HEK293 (cell line): ENCODE measurements around the gene KRT80.

Experiments used
- ZBTB7A ChIP-seq: fragments of 450-650 bp; formaldehyde crosslinking; IDR thresholded peaks from 2 replicates; pipeline ENCODE4 v1.5.1; 2016; ENCODE audit warnings: low read depth, missing biosample characterization, missing genetic modification characterization
- ZFHX2 ChIP-seq: fragments of 450-650 bp; formaldehyde crosslinking; conservative IDR thresholded peaks from 2 replicates; pipeline ENCODE4 v1.5.1; 2016; ENCODE audit warnings: missing biosample characterization, missing genetic modification characterization
- ZNF121 ChIP-seq: fragments of 450-650 bp; formaldehyde crosslinking; IDR thresholded peaks from 2 replicates; pipeline ENCODE4 v1.5.1; 2016; ENCODE audit warnings: missing biosample characterization, missing genetic modification characterization
- ZNF138 ChIP-seq: fragments of 450-650 bp; formaldehyde crosslinking; IDR thresholded peaks from 2 replicates; pipeline ENCODE4 v1.5.1; 2016; ENCODE audit warnings: missing biosample characterization, missing genetic modification characterization, borderline replicate concordance
- ZNF140 ChIP-seq: fragments of 450-650 bp; formaldehyde crosslinking; IDR thresholded peaks from 2 replicates; pipeline ENCODE4 v1.5.1; 2016; ENCODE audit warnings: missing biosample characterization, missing genetic modification characterization
- ZNF707 ChIP-seq: fragments of 450-650 bp; formaldehyde crosslinking; IDR thresholded peaks from 2 replicates; pipeline ENCODE4 v1.5.1; 2016; ENCODE audit warnings: missing biosample characterization, missing genetic modification characterization
- TF ChIP-seq, protein P1 (sequence below): fragments of 450-650 bp; formaldehyde crosslinking; IDR thresholded peaks from 2 replicates; pipeline ENCODE4 v1.5.1; 2017; ENCODE audit warnings: missing biosample characterization, mild to moderate bottlenecking, missing genetic modification characterization, moderate library complexity
- TF ChIP-seq, protein P2 (sequence below): fragments of 450-650 bp; formaldehyde crosslinking; IDR thresholded peaks from 2 replicates; pipeline ENCODE4 v1.5.1; 2016; ENCODE audit warnings: missing biosample characterization, missing genetic modification characterization
- TF ChIP-seq, protein P3 (sequence below): fragments of 450-650 bp; formaldehyde crosslinking; IDR thresholded peaks from 2 replicates; pipeline ENCODE4 v1.5.1; 2016; ENCODE audit warnings: missing biosample characterization, missing genetic modification characterization
- TF ChIP-seq, protein P4 (sequence below): IDR thresholded peaks from 2 replicates; pipeline ENCODE4 v1.6.1; 2011; ENCODE audit warnings: mild to moderate bottlenecking, low read depth, low read length, borderline replicate concordance
- TF ChIP-seq, protein P5 (sequence below): fragments of 450-650 bp; formaldehyde crosslinking; IDR thresholded peaks from 2 replicates; pipeline ENCODE4 v1.5.1; 2016; ENCODE audit warnings: missing biosample characterization, missing genetic modification characterization, borderline replicate concordance
- TF ChIP-seq, protein P6 (sequence below): fragments of 450-650 bp; formaldehyde crosslinking; IDR thresholded peaks from 2 replicates; pipeline ENCODE4 v1.5.1; 2016; ENCODE audit warnings: missing biosample characterization, missing genetic modification characterization

DNA sequence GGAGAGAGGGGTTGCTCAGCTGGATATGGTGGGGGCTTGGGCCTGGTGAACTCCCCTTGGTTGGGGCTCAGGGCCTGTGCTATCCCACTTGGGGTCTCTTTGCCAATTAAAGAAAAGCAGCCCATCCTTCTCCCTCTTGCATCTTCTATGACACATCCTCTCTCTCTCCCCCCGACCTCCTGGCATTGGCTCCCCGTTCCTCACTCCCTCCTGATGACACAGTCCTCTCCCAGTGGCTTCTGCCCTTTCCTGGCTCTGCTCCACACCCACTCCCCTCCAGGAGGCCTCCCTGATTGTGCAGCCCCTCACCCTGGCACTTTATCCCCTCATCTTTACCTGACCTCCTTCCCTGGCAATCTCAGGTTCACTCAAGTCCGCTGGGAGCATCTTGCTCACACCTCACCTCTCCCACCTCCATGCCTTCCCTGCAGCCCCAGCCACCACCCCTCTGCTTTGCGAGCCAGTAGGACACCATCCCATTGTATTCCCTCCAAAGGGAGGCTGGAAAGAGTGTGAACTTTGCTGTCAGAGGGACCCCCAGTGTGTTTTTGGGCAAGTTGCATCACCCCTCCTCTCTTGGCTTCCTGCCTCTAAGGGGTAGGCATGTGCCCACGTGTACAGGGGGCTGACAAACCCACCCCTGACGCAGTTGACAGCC, 10.7 kb downstream of the KRT80 start:
- TF ChIP-seq, protein P1, sequence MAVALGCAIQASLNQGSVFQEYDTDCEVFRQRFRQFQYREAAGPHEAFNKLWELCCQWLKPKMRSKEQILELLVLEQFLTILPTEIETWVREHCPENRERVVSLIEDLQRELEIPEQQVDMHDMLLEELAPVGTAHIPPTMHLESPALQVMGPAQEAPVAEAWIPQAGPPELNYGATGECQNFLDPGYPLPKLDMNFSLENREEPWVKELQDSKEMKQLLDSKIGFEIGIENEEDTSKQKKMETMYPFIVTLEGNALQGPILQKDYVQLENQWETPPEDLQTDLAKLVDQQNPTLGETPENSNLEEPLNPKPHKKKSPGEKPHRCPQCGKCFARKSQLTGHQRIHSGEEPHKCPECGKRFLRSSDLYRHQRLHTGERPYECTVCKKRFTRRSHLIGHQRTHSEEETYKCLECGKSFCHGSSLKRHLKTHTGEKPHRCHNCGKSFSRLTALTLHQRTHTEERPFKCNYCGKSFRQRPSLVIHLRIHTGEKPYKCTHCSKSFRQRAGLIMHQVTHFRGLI: no peak
- TF ChIP-seq ZNF140 (tag by site-specific recombination) (no peak), ZNF707 (no peak), ZFHX2 (tag by site-specific recombination) (0 out of 2 replicates have a peak, but pooled peaks have one; percentile 23), ZNF138 (no peak), ZNF121 (no peak), ZBTB7A (tag by site-specific recombination) (no peak)
- TF ChIP-seq, protein P2, sequence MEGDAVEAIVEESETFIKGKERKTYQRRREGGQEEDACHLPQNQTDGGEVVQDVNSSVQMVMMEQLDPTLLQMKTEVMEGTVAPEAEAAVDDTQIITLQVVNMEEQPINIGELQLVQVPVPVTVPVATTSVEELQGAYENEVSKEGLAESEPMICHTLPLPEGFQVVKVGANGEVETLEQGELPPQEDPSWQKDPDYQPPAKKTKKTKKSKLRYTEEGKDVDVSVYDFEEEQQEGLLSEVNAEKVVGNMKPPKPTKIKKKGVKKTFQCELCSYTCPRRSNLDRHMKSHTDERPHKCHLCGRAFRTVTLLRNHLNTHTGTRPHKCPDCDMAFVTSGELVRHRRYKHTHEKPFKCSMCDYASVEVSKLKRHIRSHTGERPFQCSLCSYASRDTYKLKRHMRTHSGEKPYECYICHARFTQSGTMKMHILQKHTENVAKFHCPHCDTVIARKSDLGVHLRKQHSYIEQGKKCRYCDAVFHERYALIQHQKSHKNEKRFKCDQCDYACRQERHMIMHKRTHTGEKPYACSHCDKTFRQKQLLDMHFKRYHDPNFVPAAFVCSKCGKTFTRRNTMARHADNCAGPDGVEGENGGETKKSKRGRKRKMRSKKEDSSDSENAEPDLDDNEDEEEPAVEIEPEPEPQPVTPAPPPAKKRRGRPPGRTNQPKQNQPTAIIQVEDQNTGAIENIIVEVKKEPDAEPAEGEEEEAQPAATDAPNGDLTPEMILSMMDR (tag by site-specific recombination): no peak
- TF ChIP-seq, protein P3, sequence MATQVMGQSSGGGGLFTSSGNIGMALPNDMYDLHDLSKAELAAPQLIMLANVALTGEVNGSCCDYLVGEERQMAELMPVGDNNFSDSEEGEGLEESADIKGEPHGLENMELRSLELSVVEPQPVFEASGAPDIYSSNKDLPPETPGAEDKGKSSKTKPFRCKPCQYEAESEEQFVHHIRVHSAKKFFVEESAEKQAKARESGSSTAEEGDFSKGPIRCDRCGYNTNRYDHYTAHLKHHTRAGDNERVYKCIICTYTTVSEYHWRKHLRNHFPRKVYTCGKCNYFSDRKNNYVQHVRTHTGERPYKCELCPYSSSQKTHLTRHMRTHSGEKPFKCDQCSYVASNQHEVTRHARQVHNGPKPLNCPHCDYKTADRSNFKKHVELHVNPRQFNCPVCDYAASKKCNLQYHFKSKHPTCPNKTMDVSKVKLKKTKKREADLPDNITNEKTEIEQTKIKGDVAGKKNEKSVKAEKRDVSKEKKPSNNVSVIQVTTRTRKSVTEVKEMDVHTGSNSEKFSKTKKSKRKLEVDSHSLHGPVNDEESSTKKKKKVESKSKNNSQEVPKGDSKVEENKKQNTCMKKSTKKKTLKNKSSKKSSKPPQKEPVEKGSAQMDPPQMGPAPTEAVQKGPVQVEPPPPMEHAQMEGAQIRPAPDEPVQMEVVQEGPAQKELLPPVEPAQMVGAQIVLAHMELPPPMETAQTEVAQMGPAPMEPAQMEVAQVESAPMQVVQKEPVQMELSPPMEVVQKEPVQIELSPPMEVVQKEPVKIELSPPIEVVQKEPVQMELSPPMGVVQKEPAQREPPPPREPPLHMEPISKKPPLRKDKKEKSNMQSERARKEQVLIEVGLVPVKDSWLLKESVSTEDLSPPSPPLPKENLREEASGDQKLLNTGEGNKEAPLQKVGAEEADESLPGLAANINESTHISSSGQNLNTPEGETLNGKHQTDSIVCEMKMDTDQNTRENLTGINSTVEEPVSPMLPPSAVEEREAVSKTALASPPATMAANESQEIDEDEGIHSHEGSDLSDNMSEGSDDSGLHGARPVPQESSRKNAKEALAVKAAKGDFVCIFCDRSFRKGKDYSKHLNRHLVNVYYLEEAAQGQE: no peak
- TF ChIP-seq, protein P4, sequence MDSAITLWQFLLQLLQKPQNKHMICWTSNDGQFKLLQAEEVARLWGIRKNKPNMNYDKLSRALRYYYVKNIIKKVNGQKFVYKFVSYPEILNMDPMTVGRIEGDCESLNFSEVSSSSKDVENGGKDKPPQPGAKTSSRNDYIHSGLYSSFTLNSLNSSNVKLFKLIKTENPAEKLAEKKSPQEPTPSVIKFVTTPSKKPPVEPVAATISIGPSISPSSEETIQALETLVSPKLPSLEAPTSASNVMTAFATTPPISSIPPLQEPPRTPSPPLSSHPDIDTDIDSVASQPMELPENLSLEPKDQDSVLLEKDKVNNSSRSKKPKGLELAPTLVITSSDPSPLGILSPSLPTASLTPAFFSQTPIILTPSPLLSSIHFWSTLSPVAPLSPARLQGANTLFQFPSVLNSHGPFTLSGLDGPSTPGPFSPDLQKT: no peak
- TF ChIP-seq, protein P5, sequence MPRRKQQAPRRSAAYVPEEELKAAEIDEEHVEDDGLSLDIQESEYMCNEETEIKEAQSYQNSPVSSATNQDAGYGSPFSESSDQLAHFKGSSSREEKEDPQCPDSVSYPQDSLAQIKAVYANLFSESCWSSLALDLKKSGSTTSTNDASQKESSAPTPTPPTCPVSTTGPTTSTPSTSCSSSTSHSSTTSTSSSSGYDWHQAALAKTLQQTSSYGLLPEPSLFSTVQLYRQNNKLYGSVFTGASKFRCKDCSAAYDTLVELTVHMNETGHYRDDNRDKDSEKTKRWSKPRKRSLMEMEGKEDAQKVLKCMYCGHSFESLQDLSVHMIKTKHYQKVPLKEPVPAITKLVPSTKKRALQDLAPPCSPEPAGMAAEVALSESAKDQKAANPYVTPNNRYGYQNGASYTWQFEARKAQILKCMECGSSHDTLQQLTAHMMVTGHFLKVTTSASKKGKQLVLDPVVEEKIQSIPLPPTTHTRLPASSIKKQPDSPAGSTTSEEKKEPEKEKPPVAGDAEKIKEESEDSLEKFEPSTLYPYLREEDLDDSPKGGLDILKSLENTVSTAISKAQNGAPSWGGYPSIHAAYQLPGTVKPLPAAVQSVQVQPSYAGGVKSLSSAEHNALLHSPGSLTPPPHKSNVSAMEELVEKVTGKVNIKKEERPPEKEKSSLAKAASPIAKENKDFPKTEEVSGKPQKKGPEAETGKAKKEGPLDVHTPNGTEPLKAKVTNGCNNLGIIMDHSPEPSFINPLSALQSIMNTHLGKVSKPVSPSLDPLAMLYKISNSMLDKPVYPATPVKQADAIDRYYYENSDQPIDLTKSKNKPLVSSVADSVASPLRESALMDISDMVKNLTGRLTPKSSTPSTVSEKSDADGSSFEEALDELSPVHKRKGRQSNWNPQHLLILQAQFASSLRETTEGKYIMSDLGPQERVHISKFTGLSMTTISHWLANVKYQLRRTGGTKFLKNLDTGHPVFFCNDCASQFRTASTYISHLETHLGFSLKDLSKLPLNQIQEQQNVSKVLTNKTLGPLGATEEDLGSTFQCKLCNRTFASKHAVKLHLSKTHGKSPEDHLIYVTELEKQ (tag by site-specific recombination): no peak
- TF ChIP-seq, protein P6, sequence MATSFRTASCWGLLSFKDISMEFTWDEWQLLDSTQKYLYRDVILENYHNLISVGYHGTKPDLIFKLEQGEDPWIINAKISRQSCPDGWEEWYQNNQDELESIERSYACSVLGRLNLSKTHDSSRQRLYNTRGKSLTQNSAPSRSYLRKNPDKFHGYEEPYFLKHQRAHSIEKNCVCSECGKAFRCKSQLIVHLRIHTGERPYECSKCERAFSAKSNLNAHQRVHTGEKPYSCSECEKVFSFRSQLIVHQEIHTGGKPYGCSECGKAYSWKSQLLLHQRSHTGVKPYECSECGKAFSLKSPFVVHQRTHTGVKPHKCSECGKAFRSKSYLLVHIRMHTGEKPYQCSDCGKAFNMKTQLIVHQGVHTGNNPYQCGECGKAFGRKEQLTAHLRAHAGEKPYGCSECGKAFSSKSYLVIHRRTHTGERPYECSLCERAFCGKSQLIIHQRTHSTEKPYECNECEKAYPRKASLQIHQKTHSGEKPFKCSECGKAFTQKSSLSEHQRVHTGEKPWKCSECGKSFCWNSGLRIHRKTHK (tag by site-specific recombination): no peak
